ENCODE measurements around the gene TOP2A. TPM values are rescaled to one million over a fixed set of nuclear protein-coding genes. Genes with fewer than 3 reads are reported as not detected.

TOP2A gene
- total RNA-seq, 1 experiment from 2014 or later, result 199 TPM

DNA sequence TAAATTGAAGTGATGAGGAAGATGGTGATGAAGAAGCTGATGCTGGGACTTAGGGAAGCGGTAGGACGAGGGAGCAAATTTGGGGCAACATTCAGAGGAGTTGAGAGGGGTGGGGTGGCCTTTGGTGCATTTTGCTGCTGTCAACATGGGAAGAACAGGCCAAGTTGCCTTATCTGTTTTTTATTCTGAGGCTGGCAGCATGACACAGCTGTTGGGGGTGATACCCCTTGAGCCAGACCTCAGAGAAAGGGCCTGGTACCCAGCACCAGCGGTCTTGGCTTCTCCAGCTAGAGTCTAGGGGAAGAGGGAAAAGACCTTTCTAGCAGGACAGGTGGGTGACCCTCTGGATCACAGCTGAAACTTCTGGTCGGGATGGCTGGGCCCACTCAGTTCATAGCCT is 30.1 kb upstream of the TOP2A start:
- no peaks in the 10 kb centered on the region for H3K9me3 ChIP-seq (ENCODE audit: low read length)
- H3K4me2 ChIP-seq (ENCODE audit: low read depth, low read length, poor library complexity, severe bottlenecking), result no peak overlapping the region
- H3K4me3 ChIP-seq (ENCODE audit: low read length), result no peak overlapping the region
- no peaks in the 10 kb centered on the region for H3K9me2 ChIP-seq (replicated peaks; ENCODE audit: insufficient read depth, low read length)
- no peak for DNase-seq
- no peaks in the 10 kb centered on the region for H3K27me3 ChIP-seq (ENCODE audit: low read length)
- no peak overlapping the region for H3K9ac ChIP-seq (ENCODE audit: low read length)
- no peaks in the 10 kb centered on the region; the same call in 1 of the 2 replicates for H4K20me1 ChIP-seq (ENCODE audit: insufficient read depth, low read depth, low read length)
- no peaks in the 10 kb centered on the region for H3K79me2 ChIP-seq (ENCODE audit: low read length)
- H2AFZ ChIP-seq (ENCODE audit: low read length), result no peak overlapping the region
- no peak overlapping the region for H3K27ac ChIP-seq (ENCODE audit: low read length)
- no peaks in the 10 kb centered on the region for H3K4me1 ChIP-seq (ENCODE audit: low read length)
- H3K36me3 ChIP-seq (ENCODE audit: insufficient read depth, low read length), result no peaks in the 10 kb centered on the region

- H3K9me2 ChIP-seq (replicated peaks; ENCODE audit: insufficient read depth, low read length), result no peaks in the 10 kb centered on the region
- H3K27me3 ChIP-seq (ENCODE audit: low read length), result no peaks in the 10 kb centered on the region
- no peak overlapping the region for H3K9ac ChIP-seq (ENCODE audit: low read length)
- H4K20me1 ChIP-seq (ENCODE audit: insufficient read depth, low read depth, low read length), result no peaks in the 10 kb centered on the region; the same call in 1 of the 2 replicates
- no peak for DNase-seq
- no peaks in the 10 kb centered on the region for H3K9me3 ChIP-seq (ENCODE audit: low read length)
- no peak overlapping the region for H3K27ac ChIP-seq (ENCODE audit: low read length)
- no peaks in the 10 kb centered on the region for H3K4me1 ChIP-seq (ENCODE audit: low read length)
- H3K4me2 ChIP-seq (ENCODE audit: low read depth, low read length, poor library complexity, severe bottlenecking), result no peak overlapping the region
- no peaks in the 10 kb centered on the region for H3K36me3 ChIP-seq (ENCODE audit: insufficient read depth, low read length)
- no peaks in the 10 kb centered on the region for H3K79me2 ChIP-seq (ENCODE audit: low read length)
- H2AFZ ChIP-seq (ENCODE audit: low read length), result no peak overlapping the region
- no peak overlapping the region for H3K4me3 ChIP-seq (ENCODE audit: low read length)
Measured at GRCh38 chr17:40447148-40447644, 29.5 kb upstream of the TOP2A start.

- no peak overlapping the region for H3K4me2 ChIP-seq (ENCODE audit: low read depth, low read length, poor library complexity, severe bottlenecking)
- no peaks in the 10 kb centered on the region; the same call in 1 of the 2 replicates for H4K20me1 ChIP-seq (ENCODE audit: insufficient read depth, low read depth, low read length)
- H3K27me3 ChIP-seq (ENCODE audit: low read length), result no peaks in the 10 kb centered on the region
- no peak for DNase-seq
- no peaks in the 10 kb centered on the region for H3K36me3 ChIP-seq (ENCODE audit: insufficient read depth, low read length)
- no peaks in the 10 kb centered on the region for H3K4me1 ChIP-seq (ENCODE audit: low read length)
- no peaks in the 10 kb centered on the region for H3K9me3 ChIP-seq (ENCODE audit: low read length)
- no peak overlapping the region for H3K4me3 ChIP-seq (ENCODE audit: low read length)
- no peak overlapping the region for H2AFZ ChIP-seq (ENCODE audit: low read length)
- H3K9ac ChIP-seq (ENCODE audit: low read length), result no peak overlapping the region
- H3K27ac ChIP-seq (ENCODE audit: low read length), result no peak overlapping the region
- H3K79me2 ChIP-seq (ENCODE audit: low read length), result no peaks in the 10 kb centered on the region
- H3K9me2 ChIP-seq (replicated peaks; ENCODE audit: insufficient read depth, low read length), result no peaks in the 10 kb centered on the region
Measured at GRCh38 chr17:40445751-40446468, 28.2 kb upstream of the TOP2A start.

- Histone ChIP-seq H3K9me3 (ENCODE audit: low read length) (no peaks in the 10 kb centered on the region), H3K9ac (ENCODE audit: low read length) (no peak overlapping the region), H4K20me1 (ENCODE audit: insufficient read depth, low read depth, low read length) (no peaks in the 10 kb centered on the region; the same call in 1 of the 2 replicates), H3K36me3 (ENCODE audit: insufficient read depth, low read length) (no peaks in the 10 kb centered on the region), H3K4me2 (ENCODE audit: low read depth, low read length, poor library complexity, severe bottlenecking) (no peak overlapping the region), H3K27ac (ENCODE audit: low read length) (no peak overlapping the region), H3K9me2 (replicated peaks; ENCODE audit: insufficient read depth, low read length) (no peaks in the 10 kb centered on the region), H3K27me3 (ENCODE audit: low read length) (no peaks in the 10 kb centered on the region), H3K4me3 (ENCODE audit: low read length) (no peak overlapping the region), H3K79me2 (ENCODE audit: low read length) (no peaks in the 10 kb centered on the region), H2AFZ (ENCODE audit: low read length) (no peak overlapping the region), H3K4me1 (ENCODE audit: low read length) (no peaks in the 10 kb centered on the region)
- no peak for DNase-seq
Measured at GRCh38 chr17:40443988-40444899, 26.5 kb upstream of the TOP2A start.

DNA sequence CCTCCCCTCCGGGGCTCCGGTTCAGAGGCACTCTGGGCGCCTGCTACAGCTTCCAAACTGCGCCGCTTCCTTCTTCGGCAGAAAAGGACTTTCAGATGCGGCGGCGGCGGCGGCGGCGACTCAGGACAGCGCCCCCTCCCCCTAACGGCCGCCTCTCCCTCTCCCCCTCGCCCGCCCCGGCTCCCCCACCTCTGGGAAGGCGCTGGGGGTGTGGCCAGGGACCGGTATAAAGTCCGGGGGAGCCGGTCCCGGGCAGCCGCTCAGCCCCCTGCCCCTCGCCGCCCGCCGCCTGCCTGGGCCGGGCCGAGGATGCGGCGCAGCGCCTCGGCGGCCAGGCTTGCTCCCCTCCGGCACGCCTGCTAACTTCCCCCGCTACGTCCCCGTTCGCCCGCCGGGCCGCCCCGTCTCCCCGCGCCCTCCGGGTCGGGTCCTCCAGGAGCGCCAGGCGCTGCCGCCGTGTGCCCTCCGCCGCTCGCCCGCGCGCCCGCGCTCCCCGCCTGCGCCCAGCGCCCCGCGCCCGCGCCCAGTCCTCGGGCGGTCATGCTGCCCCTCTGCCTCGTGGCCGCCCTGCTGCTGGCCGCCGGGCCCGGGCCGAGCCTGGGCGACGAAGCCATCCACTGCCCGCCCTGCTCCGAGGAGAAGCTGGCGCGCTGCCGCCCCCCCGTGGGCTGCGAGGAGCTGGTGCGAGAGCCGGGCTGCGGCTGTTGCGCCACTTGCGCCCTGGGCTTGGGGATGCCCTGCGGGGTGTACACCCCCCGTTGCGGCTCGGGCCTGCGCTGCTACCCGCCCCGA is 25.7 kb upstream of the TOP2A start, which contains the start of gene IGFBP4:
IGFBP4 (plus strand) TSS at position 255 of the 792 bp plus-strand sequence; CDS start at position 541, 286 bp downstream.
- Histone ChIP-seq H3K4me2 (ENCODE audit: low read depth, low read length, poor library complexity, severe bottlenecking) (no peak within 1 kb of the TSS), H2AFZ (ENCODE audit: low read length) (no peak within 1 kb of the TSS), H3K27me3 (ENCODE audit: low read length) (no peaks in the 10 kb centered on the region)

GRCh38 chr17:40442392-40443195 is 24.9 kb upstream of the TOP2A start:
- Histone ChIP-seq H3K27me3 (ENCODE audit: low read length) (no peaks in the 10 kb centered on the region), H2AFZ (ENCODE audit: low read length) (no peak overlapping the region), H3K27ac (ENCODE audit: low read length) (no peak overlapping the region), H4K20me1 (ENCODE audit: insufficient read depth, low read depth, low read length) (no peaks in the 10 kb centered on the region; the same call in 1 of the 2 replicates), H3K9me3 (ENCODE audit: low read length) (no peaks in the 10 kb centered on the region), H3K4me1 (ENCODE audit: low read length) (no peaks in the 10 kb centered on the region), H3K9ac (ENCODE audit: low read length) (no peak overlapping the region), H3K9me2 (replicated peaks; ENCODE audit: insufficient read depth, low read length) (no peaks in the 10 kb centered on the region), H3K79me2 (ENCODE audit: low read length) (no peaks in the 10 kb centered on the region), H3K4me3 (ENCODE audit: low read length) (no peak overlapping the region), H3K36me3 (ENCODE audit: insufficient read depth, low read length) (no peaks in the 10 kb centered on the region), H3K4me2 (ENCODE audit: low read depth, low read length, poor library complexity, severe bottlenecking) (no peak overlapping the region)
- no peak for DNase-seq

More for the DNA sequence above, 25.7 kb upstream of the TOP2A start, which contains the start of gene IGFBP4:
- no peak within 1 kb of the TSS for H3K27ac ChIP-seq (ENCODE audit: low read length)
- peak; percentile 55 for DNase-seq
- no peak within 1 kb of the TSS for H3K9ac ChIP-seq (ENCODE audit: low read length)
- H3K79me2 ChIP-seq (ENCODE audit: low read length), result no peaks in the 10 kb centered on the region
- no peaks in the 10 kb centered on the region for H3K36me3 ChIP-seq (ENCODE audit: insufficient read depth, low read length)
- no peaks in the 10 kb centered on the region for H3K9me2 ChIP-seq (replicated peaks; ENCODE audit: insufficient read depth, low read length)
- H3K9me3 ChIP-seq (ENCODE audit: low read length), result no peaks in the 10 kb centered on the region
- no peaks in the 10 kb centered on the region; the same call in 1 of the 2 replicates for H4K20me1 ChIP-seq (ENCODE audit: insufficient read depth, low read depth, low read length)
- no peak within 1 kb of the TSS for H3K4me3 ChIP-seq (ENCODE audit: low read length)
- no peaks in the 10 kb centered on the region for H3K4me1 ChIP-seq (ENCODE audit: low read length)

DNA sequence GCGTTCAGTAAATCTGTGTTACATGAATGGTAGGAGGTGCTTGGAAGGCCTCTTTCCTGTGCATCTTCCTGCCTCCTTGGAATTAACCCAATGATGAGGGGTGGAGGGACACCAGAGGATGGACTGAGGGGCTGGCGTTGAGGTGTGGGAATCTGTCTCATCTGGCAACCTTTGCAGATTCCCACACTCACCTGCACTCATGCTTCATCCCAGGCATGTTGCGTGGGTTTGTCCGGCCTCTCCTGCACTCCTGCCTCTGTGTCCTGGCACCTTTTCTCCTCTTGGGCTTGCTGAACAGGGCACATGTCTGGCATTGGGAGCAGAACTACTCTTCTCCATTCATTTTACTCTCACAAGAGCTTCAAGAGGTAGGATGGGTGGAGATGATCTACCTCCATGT is 22.5 kb upstream of the TOP2A start:
- Histone ChIP-seq H3K36me3 (ENCODE audit: insufficient read depth, low read length) (no peaks in the 10 kb centered on the region), H3K27ac (ENCODE audit: low read length) (no peak overlapping the region), H2AFZ (ENCODE audit: low read length) (no peak overlapping the region), H3K4me2 (ENCODE audit: low read depth, low read length, poor library complexity, severe bottlenecking) (no peak overlapping the region), H4K20me1 (ENCODE audit: insufficient read depth, low read depth, low read length) (no peaks in the 10 kb centered on the region), H3K4me1 (ENCODE audit: low read length) (no peaks in the 10 kb centered on the region), H3K4me3 (ENCODE audit: low read length) (no peak overlapping the region), H3K9me2 (replicated peaks; ENCODE audit: insufficient read depth, low read length) (no peaks in the 10 kb centered on the region), H3K79me2 (ENCODE audit: low read length) (no peaks in the 10 kb centered on the region), H3K9ac (ENCODE audit: low read length) (no peak overlapping the region), H3K27me3 (ENCODE audit: low read length) (no peaks in the 10 kb centered on the region), H3K9me3 (ENCODE audit: low read length) (no peaks in the 10 kb centered on the region)
- DNase-seq, result no peak
